ENCODE data around the gene MANF. TPM values are rescaled to one million over a fixed set of nuclear protein-coding genes. Genes with fewer than 3 reads are reported as not detected.

Gene MANF
- total and polyA plus RNA-seq, 2 experiments from 2014 or later: 48.7 to 92.7 TPM

- Mint-ChIP-seq H3K9me3 (no peaks in the 10 kb centered on the region), H3K4me1 (no peaks in the 10 kb centered on the region), H3K27ac (no peak overlapping the region), H3K36me3 (ENCODE audit: low read depth) (no peaks in the 10 kb centered on the region), H3K27me3 (ENCODE audit: insufficient read depth, low read depth, poor library complexity) (no peaks in the 10 kb centered on the region), H3K4me3 (no peak overlapping the region)
- no peaks in the 10 kb centered on the region for H3F3A ChIP-seq (replicated peaks; ENCODE audit: low read depth)
- no peak overlapping the region for H3K4me2 ChIP-seq
- H3K27ac ChIP-seq (ENCODE audit: low read depth): no peak overlapping the region
- H2AFZ ChIP-seq: no peak overlapping the region
- H3K36me3 ChIP-seq (ENCODE audit: insufficient read depth): no peaks in the 10 kb centered on the region
- H3K4me3 ChIP-seq: no peak overlapping the region
- no peak for DNase-seq (ENCODE audit: low spot score)
- no peaks in the 10 kb centered on the region for H3K4me1 ChIP-seq (ENCODE audit: insufficient read depth)
- no peaks in the 10 kb centered on the region for H3K9me2 ChIP-seq (ENCODE audit: insufficient read depth)
- H3K27me3 ChIP-seq (ENCODE audit: insufficient read depth): no peaks in the 10 kb centered on the region
- no peaks in the 10 kb centered on the region for H3K79me2 ChIP-seq (replicated peaks; ENCODE audit: insufficient read depth)
- no peaks in the 10 kb centered on the region for H4K20me1 ChIP-seq (replicated peaks; ENCODE audit: insufficient read depth)
- no peak for ATAC-seq
- TF ChIP-seq ZNF331 (CRISPR knock-in tag; IDR thresholded peaks at IDR 0.05; ENCODE audit: low read depth) (no peak), EZH2phosphoT487 (IDR thresholded peaks at IDR 0.05; ENCODE audit: unreplicated experiment) (no peak), REST (IDR thresholded peaks at IDR 0.05; ENCODE audit: unreplicated experiment) (no peak), ZNF114 (CRISPR knock-in tag; IDR thresholded peaks at IDR 0.05) (no peak), STAT1 (IDR thresholded peaks at IDR 0.05; ENCODE audit: unreplicated experiment) (no peak), EZH2 (IDR thresholded peaks at IDR 0.05; ENCODE audit: low read depth, unreplicated experiment) (no peak), ZNF462 (CRISPR knock-in tag; IDR thresholded peaks at IDR 0.05) (no peak)
Observed at GRCh38 chr3:51354731-51355615, 30.1 kb upstream of the MANF start.

Data from GM23338 (cell line).